ENCODE data around the gene RRN3.
"Not testable (repeated sequence)": the region's sequence is repeated elsewhere in the genome, so short reads cannot be mapped to it uniquely, and the experiment has no call there.

The RRN3 gene

GRCh38 chr16:15025234-15025951 is 68.7 kb downstream of the RRN3 start:
- DNase-seq, result not testable (repeated sequence)

- DNase-seq, result not testable (repeated sequence)
These were observed 69.2 kb downstream of the RRN3 start for GRCh38 chr16:15024858-15025199.

GRCh38 chr16:15023381-15024077 is 70.5 kb downstream of the RRN3 start:
- DNase-seq, result not testable (repeated sequence)

GRCh38 chr16:15022194-15022593 is 71.9 kb downstream of the RRN3 start:
- peak; percentile 80 for DNase-seq

- DNase-seq, result not testable (repeated sequence)
These were observed 72.6 kb downstream of the RRN3 start for GRCh38 chr16:15021429-15021828.

GRCh38 chr16:15016951-15017580 is 77.0 kb downstream of the RRN3 start:
- not testable (repeated sequence) for DNase-seq

GRCh38 chr16:15016354-15016753 is 77.7 kb downstream of the RRN3 start:
- not testable (repeated sequence) for DNase-seq

- DNase-seq, result not testable (repeated sequence)
These were observed 78.4 kb downstream of the RRN3 start for GRCh38 chr16:15015671-15016070.

GRCh38 chr16:15012941-15013340 is 81.1 kb downstream of the RRN3 start:
- DNase-seq, result not testable (repeated sequence)

All from DMS53 (cell line).